GM23338 (cell line): ENCODE results near the gene TTYH1. TPM values are rescaled to one million over a fixed set of nuclear protein-coding genes. Genes with fewer than 3 reads are reported as not detected.

Experiments
- ATAC-seq: fragments of 200-7000 bp; cut with Tn5 transposase; 3 replicates; pipeline ENCODE4 v1.9.1; 2020
- DNase-seq: peaks from one replicate; pipeline ENCODE4 v3.0.0-alpha.2; 2015; ENCODE audit warnings: low spot score
- H2AFZ ChIP-seq: fragments of 200-600 bp; sonication (generic); 2 replicates; pipeline ENCODE4 v1.8.0; 2016; ENCODE audit warnings: antibody characterized with exemption, mild to moderate bottlenecking, moderate library complexity
- H3F3A ChIP-seq: fragments of 200-600 bp; sonication (generic); replicated peaks from 2 replicates; pipeline ENCODE4 v1.8.0; 2017; ENCODE audit warnings: antibody characterized with exemption, mixed run types, low read depth
- H3K27ac ChIP-seq: fragments of 200-600 bp; sonication (generic); 2 replicates; pipeline ENCODE4 v1.6.1; 2016; ENCODE audit warnings: low read depth
- H3K27me3 ChIP-seq: fragments of 200-600 bp; sonication (generic); 2 replicates; pipeline ENCODE4 v1.8.0; 2016; ENCODE audit warnings: mild to moderate bottlenecking, mixed run types, moderate library complexity; ENCODE audit not compliant: insufficient read depth
- H3K36me3 ChIP-seq: fragments of 200-600 bp; sonication (generic); 2 replicates; pipeline ENCODE4 v1.8.0; 2016; ENCODE audit warnings: mild to moderate bottlenecking; ENCODE audit not compliant: insufficient read depth
- H3K4me1 ChIP-seq: fragments of 200-600 bp; sonication (generic); 2 replicates; pipeline ENCODE4 v1.8.0; 2016; ENCODE audit warnings: mild to moderate bottlenecking, moderate library complexity; ENCODE audit not compliant: insufficient read depth
- H3K4me2 ChIP-seq: fragments of 200-600 bp; sonication (generic); 2 replicates; pipeline ENCODE4 v1.7.1; 2017; ENCODE audit warnings: mixed run types
- H3K4me3 ChIP-seq: fragments of 200-600 bp; sonication (generic); 2 replicates; pipeline ENCODE4 v1.6.1; 2016; ENCODE audit warnings: mixed run types
- H3K79me2 ChIP-seq: fragments of 200-600 bp; sonication (generic); replicated peaks from 2 replicates; pipeline ENCODE4 v1.8.0; 2017; ENCODE audit warnings: mild to moderate bottlenecking; ENCODE audit not compliant: insufficient read depth
- H3K9me2 ChIP-seq: fragments of 200-600 bp; sonication (generic); 2 replicates; pipeline ENCODE4 v1.8.0; 2017; ENCODE audit not compliant: insufficient read depth
- H4K20me1 ChIP-seq: fragments of 200-600 bp; sonication (generic); replicated peaks from 2 replicates; pipeline ENCODE4 v1.8.0; 2017; ENCODE audit warnings: mild to moderate bottlenecking; ENCODE audit not compliant: insufficient read depth
- H3K27ac Mint-ChIP-seq: 2 replicates; pipeline ENCODE4 v1.8.0; 2020; ENCODE audit warnings: inconsistent platforms, mild to moderate bottlenecking, moderate library complexity, mixed read lengths
- H3K27me3 Mint-ChIP-seq: 3 replicates; pipeline ENCODE4 v1.8.0; 2022; ENCODE audit warnings: low read depth, mild to moderate bottlenecking, moderate library complexity, mixed read lengths, inconsistent platforms; ENCODE audit not compliant: insufficient read depth, poor library complexity
- H3K36me3 Mint-ChIP-seq: 3 replicates; pipeline ENCODE4 v1.8.0; 2021; ENCODE audit warnings: low read depth, mild to moderate bottlenecking, inconsistent platforms, moderate library complexity, mixed read lengths
- H3K4me1 Mint-ChIP-seq: 3 replicates; pipeline ENCODE4 v1.8.0; 2020; ENCODE audit warnings: mild to moderate bottlenecking, inconsistent platforms, mixed read lengths
- H3K4me3 Mint-ChIP-seq: 3 replicates; pipeline ENCODE4 v1.8.0; 2021; ENCODE audit warnings: moderate library complexity, mild to moderate bottlenecking, inconsistent platforms, mixed read lengths
- H3K9me3 Mint-ChIP-seq: 3 replicates; pipeline ENCODE4 v1.8.0; 2020; ENCODE audit warnings: moderate library complexity, mild to moderate bottlenecking, inconsistent platforms, mixed read lengths
- CTCF ChIP-seq, 2 experiments: fragments of 200-600 bp in 1 of 2; sonication (generic) in 1 of 2; conservative IDR thresholded peaks; 2 replicates each; pipeline versions ENCODE4 v1.5.1 to v1.6.1; 2016 to 2017; ENCODE audit warnings: antibody characterized with exemption in 2 of 2, low read depth in 2 of 2, mild to moderate bottlenecking in 2 of 2, moderate library complexity in 1 of 2
- EZH2phosphoT487 ChIP-seq: fragments of 200-600 bp; sonication (generic); IDR thresholded peaks from one replicate; pipeline ENCODE4 v1.8.1; 2018; ENCODE audit warnings: antibody characterized with exemption; ENCODE audit not compliant: unreplicated experiment
- NANOG ChIP-seq: IDR thresholded peaks from 2 replicates; pipeline ENCODE4 v1.6.1; 2016; ENCODE audit warnings: antibody characterized with exemption, borderline replicate concordance
- STAT1 ChIP-seq: IDR thresholded peaks from one replicate; pipeline ENCODE4 v1.6.1; 2016; ENCODE audit warnings: antibody characterized with exemption; ENCODE audit not compliant: unreplicated experiment
- ZNF331 ChIP-seq: fragments of 250-450 bp; sonication (Bioruptor Pico); IDR thresholded peaks from 2 replicates; pipeline ENCODE4 v1.5.0; 2020; ENCODE audit warnings: low read depth, mild to moderate bottlenecking, moderate library complexity
- polyA plus RNA-seq: library from polyadenylated mRNA; unstranded; fragments of >200 nt; fragmentation: Nextera tagmentation; extraction: Ambion mirVana; gene quantifications from 2 replicates; pipeline ENCODE4 v1.2.1, GENCODE V29; 2016
- total RNA-seq: library from RNA; depleted of rRNA; stranded (reverse); fragments of >200 nt; shearing (Covaris generic); gene quantifications from 2 replicates; pipeline ENCODE4 v1.2.3, GENCODE V29; 2014

Gene TTYH1
- total and polyA plus RNA-seq, 2 experiments from 2014 or later: 18.2 to 40.8 TPM

GRCh38 chr19:54399189-54399588 lies 16.1 kb upstream of the TTYH1 start:
- no peaks in the 10 kb centered on the region for H3K79me2 ChIP-seq
- TF ChIP-seq ZNF331: no peak
- TF ChIP-seq NANOG: no peak
- Mint-ChIP-seq H3K36me3 (no peaks in the 10 kb centered on the region), H3K27ac (no peak overlapping the region), H3K4me3 (no peak overlapping the region), H3K4me1 (peaks cover 4% of the 10 kb centered on the region; the same call in 2 of the 3 replicates), H3K27me3 (peaks cover 7% of the 10 kb centered on the region), H3K9me3 (peaks cover 4% of the 10 kb centered on the region; the same call in 1 of the 3 replicates)
- H2AFZ ChIP-seq: no peak overlapping the region
- no peaks in the 10 kb centered on the region for H4K20me1 ChIP-seq
- H3K4me3 ChIP-seq: no peak overlapping the region
- no peak for DNase-seq
- H3K9me2 ChIP-seq: no peaks in the 10 kb centered on the region
- no peaks in the 10 kb centered on the region for H3F3A ChIP-seq
- ATAC-seq: peak; percentile 88
- H3K27ac ChIP-seq: no peak overlapping the region
- H3K36me3 ChIP-seq: no peaks in the 10 kb centered on the region
- no peaks in the 10 kb centered on the region for H3K27me3 ChIP-seq
- H3K4me1 ChIP-seq: no peaks in the 10 kb centered on the region
- no peak overlapping the region for H3K4me2 ChIP-seq

GRCh38 chr19:54400913-54401312 lies 14.4 kb upstream of the TTYH1 start:
- Histone ChIP-seq H2AFZ (no peak overlapping the region), H3K9me2 (no peaks in the 10 kb centered on the region), H3K4me1 (no peaks in the 10 kb centered on the region), H3K79me2 (no peaks in the 10 kb centered on the region), H3F3A (no peaks in the 10 kb centered on the region), H3K4me3 (no peak overlapping the region), H3K36me3 (no peaks in the 10 kb centered on the region), H3K4me2 (no peak overlapping the region), H3K27me3 (no peaks in the 10 kb centered on the region), H3K27ac (no peak overlapping the region), H4K20me1 (no peaks in the 10 kb centered on the region)
- no peak overlapping the region for H3K27ac Mint-ChIP-seq
- H3K36me3 Mint-ChIP-seq: no peaks in the 10 kb centered on the region
- H3K9me3 Mint-ChIP-seq: peaks cover 4% of the 10 kb centered on the region; the same call in 1 of the 3 replicates
- DNase-seq: no peak
- TF ChIP-seq STAT1: no peak
- ATAC-seq: no peak
- H3K4me3 Mint-ChIP-seq: no peak overlapping the region
- peaks cover 4% of the 10 kb centered on the region; the same call in 2 of the 3 replicates for H3K4me1 Mint-ChIP-seq
- peaks cover 9% of the 10 kb centered on the region for H3K27me3 Mint-ChIP-seq

GRCh38 chr19:54403054-54403453 lies 12.2 kb upstream of the TTYH1 start:
- Mint-ChIP-seq H3K27ac (no peak overlapping the region), H3K4me3 (no peak overlapping the region), H3K27me3 (peaks cover 4% of the 10 kb centered on the region), H3K36me3 (peaks cover 3% of the 10 kb centered on the region; the same call in 2 of the 3 replicates), H3K9me3 (peaks cover 15% of the 10 kb centered on the region), H3K4me1 (peaks cover 4% of the 10 kb centered on the region; the same call in 2 of the 3 replicates)
- H3F3A ChIP-seq: no peaks in the 10 kb centered on the region
- no peak overlapping the region for H3K4me3 ChIP-seq
- H3K79me2 ChIP-seq: no peaks in the 10 kb centered on the region
- H3K27me3 ChIP-seq: no peaks in the 10 kb centered on the region
- ATAC-seq (peak; percentile 28), DNase-seq (no peak)
- H3K36me3 ChIP-seq: no peaks in the 10 kb centered on the region
- no peak overlapping the region for H3K27ac ChIP-seq
- no peaks in the 10 kb centered on the region for H3K4me1 ChIP-seq
- H2AFZ ChIP-seq: peak overlapping the region; percentile 76; the same call in 1 of the 2 replicates
- no peaks in the 10 kb centered on the region for H4K20me1 ChIP-seq
- no peaks in the 10 kb centered on the region for H3K9me2 ChIP-seq
- no peak overlapping the region for H3K4me2 ChIP-seq
- TF ChIP-seq CTCF (conservative IDR thresholded peaks at IDR 0.05; ENCODE audit: low read depth in 2 of 2) (no peak), EZH2phosphoT487 (no peak), NANOG (no peak)
